Measurements from ENCODE around the gene LARGE1. TPM values are rescaled to one million over a fixed set of nuclear protein-coding genes. Genes with fewer than 3 reads are reported as not detected.
A peak's percentile ranks its signal among the peaks of the same experiment; 100 is the strongest.

The LARGE1 gene
- total and polyA plus RNA-seq, 2 of the 13 experiments (the other 11 are each of a cell fraction or from before 2014, with no cell fraction given), result 8.4 to 11.0 TPM

GRCh38 chr22:33324228-33324627 lies 596.0 kb downstream of the LARGE1 start:
- Histone ChIP-seq H3K4me3 (replicated peaks in 1 of 3; ENCODE audit: insufficient read depth in 1 of 3, low read depth in 2 of 3, low read length in 3 of 3) (no peak overlapping the region), H3K4me1 (ENCODE audit: insufficient read depth, low read length) (peaks cover 29% of the 10 kb centered on the region), H4K20me1 (ENCODE audit: insufficient read depth, low read length) (no peaks in the 10 kb centered on the region), H3K9ac (ENCODE audit: insufficient read depth, low read depth, low read length) (no peak overlapping the region), H3K36me3 (replicated peaks in 1 of 2; ENCODE audit: control insufficient read depth in 1 of 2, insufficient read depth in 2 of 2, low read length in 2 of 2) (peaks cover 0 to 1% of the 10 kb centered on the region in 2 experiments; a peak in 1 of 5 replicates), H3K9me3 (ENCODE audit: low read length) (no peaks in the 10 kb centered on the region), H3K27ac (ENCODE audit: extremely low read length, insufficient read depth, low read length) (peak overlapping the region; percentile 25), H3K27me3 (ENCODE audit: control insufficient read depth in 1 of 2, insufficient read depth in 2 of 2, low read length in 2 of 2) (no peaks in the 10 kb centered on the region), H3K79me2 (ENCODE audit: insufficient read depth, low read length) (no peaks in the 10 kb centered on the region), H2AFZ (ENCODE audit: low read length) (no peak overlapping the region), H3K4me2 (ENCODE audit: low read depth, low read length) (0 out of 2 replicates have a peak overlapping the region, but pooled peaks have one; percentile 10)
- no peak for DNase-seq (ENCODE audit: low spot score)
- ChIA-PET CTCF (ENCODE audit: low intra/inter-chr PET ratio, low total read pairs) (no interaction called here), POLR2A (no interaction called here)
- TF ChIP-seq ZNF773 (CRISPR knock-in tag; IDR thresholded peaks at IDR 0.05; ENCODE audit: borderline replicate concordance) (no peak), HNF4A (CRISPR knock-in tag; IDR thresholded peaks at IDR 0.05) (no peak), MAZ (IDR thresholded peaks at IDR 0.05; ENCODE audit: borderline replicate concordance, low read depth, low read length) (no peak), MAZ (CRISPR knock-in tag; IDR thresholded peaks at IDR 0.05; ENCODE audit: low read depth) (no peak)
- ATAC-seq, result peak; percentile 74
- intact Hi-C loops (cut with micrococcal nuclease; ENCODE audit: unreplicated experiment), result no loop called here
- no peak for FAIRE-seq
- 53% methylated on average over 2 of the region's 2 CpGs for WGBS (ENCODE audit: low lambda C conversion rate)
- no TSS peak for BruUV-seq (replicated peaks)
- in situ Hi-C loops (cut with HindIII; ENCODE audit: extremely low pct_ligation_motif_present, low pct_unique_long_range_greater_than_20kb), result no loop called here

- DNase-seq (ENCODE audit: low spot score), result no peak
- Histone ChIP-seq H3K9ac (ENCODE audit: insufficient read depth, low read depth, low read length) (no peak overlapping the region), H3K27ac (ENCODE audit: extremely low read length, insufficient read depth, low read length) (no peak overlapping the region), H3K79me2 (ENCODE audit: insufficient read depth, low read length) (no peaks in the 10 kb centered on the region), H3K36me3 (replicated peaks in 1 of 2; ENCODE audit: control insufficient read depth in 1 of 2, insufficient read depth in 2 of 2, low read length in 2 of 2) (peaks cover 0 to 1% of the 10 kb centered on the region in 2 experiments; a peak in 1 of 5 replicates), H3K9me3 (ENCODE audit: low read length) (no peaks in the 10 kb centered on the region), H3K4me3 (replicated peaks in 1 of 3; ENCODE audit: insufficient read depth in 1 of 3, low read depth in 2 of 3, low read length in 3 of 3) (no peak overlapping the region), H3K4me2 (ENCODE audit: low read depth, low read length) (no peak overlapping the region), H3K4me1 (ENCODE audit: insufficient read depth, low read length) (peaks cover 21% of the 10 kb centered on the region), H2AFZ (ENCODE audit: low read length) (no peak overlapping the region), H3K27me3 (ENCODE audit: control insufficient read depth in 1 of 2, insufficient read depth in 2 of 2, low read length in 2 of 2) (no peaks in the 10 kb centered on the region), H4K20me1 (ENCODE audit: insufficient read depth, low read length) (no peaks in the 10 kb centered on the region)
- no peak for ATAC-seq
- BruUV-seq (replicated peaks), result no TSS peak
- in situ Hi-C loops (cut with HindIII; ENCODE audit: extremely low pct_ligation_motif_present, low pct_unique_long_range_greater_than_20kb), result no loop called here
- POLR2A ChIA-PET, result interaction anchor here (1.6 kb wide), 1 partner anchor 14 kb away, joined by 4 read pairs; no protein-coding TSS in a partner anchor
- intact Hi-C loops (cut with micrococcal nuclease; ENCODE audit: unreplicated experiment), result no loop called here
- 65% methylated on average over 3 of the region's 3 CpGs for WGBS (ENCODE audit: low lambda C conversion rate)
- CTCF ChIA-PET (ENCODE audit: low intra/inter-chr PET ratio, low total read pairs), result no interaction called here
- FAIRE-seq, result no peak
- TF ChIP-seq, protein P1, sequence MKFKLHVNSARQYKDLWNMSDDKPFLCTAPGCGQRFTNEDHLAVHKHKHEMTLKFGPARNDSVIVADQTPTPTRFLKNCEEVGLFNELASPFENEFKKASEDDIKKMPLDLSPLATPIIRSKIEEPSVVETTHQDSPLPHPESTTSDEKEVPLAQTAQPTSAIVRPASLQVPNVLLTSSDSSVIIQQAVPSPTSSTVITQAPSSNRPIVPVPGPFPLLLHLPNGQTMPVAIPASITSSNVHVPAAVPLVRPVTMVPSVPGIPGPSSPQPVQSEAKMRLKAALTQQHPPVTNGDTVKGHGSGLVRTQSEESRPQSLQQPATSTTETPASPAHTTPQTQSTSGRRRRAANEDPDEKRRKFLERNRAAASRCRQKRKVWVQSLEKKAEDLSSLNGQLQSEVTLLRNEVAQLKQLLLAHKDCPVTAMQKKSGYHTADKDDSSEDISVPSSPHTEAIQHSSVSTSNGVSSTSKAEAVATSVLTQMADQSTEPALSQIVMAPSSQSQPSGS (CRISPR knock-in tag; IDR thresholded peaks at IDR 0.05), result no peak
- no peak for TF ChIP-seq ZNF234 (CRISPR knock-in tag; conservative IDR thresholded peaks at IDR 0.05)
- no peak for TF ChIP-seq JUNB (CRISPR knock-in tag; IDR thresholded peaks at IDR 0.05; ENCODE audit: borderline replicate concordance)
- no peak for TF ChIP-seq ZNF274 (CRISPR knock-in tag; IDR thresholded peaks at IDR 0.05)
- TF ChIP-seq CEBPB (IDR thresholded peaks at IDR 0.05; ENCODE audit: borderline replicate concordance, low read depth, low read length), result no peak
- TF ChIP-seq, protein P2, sequence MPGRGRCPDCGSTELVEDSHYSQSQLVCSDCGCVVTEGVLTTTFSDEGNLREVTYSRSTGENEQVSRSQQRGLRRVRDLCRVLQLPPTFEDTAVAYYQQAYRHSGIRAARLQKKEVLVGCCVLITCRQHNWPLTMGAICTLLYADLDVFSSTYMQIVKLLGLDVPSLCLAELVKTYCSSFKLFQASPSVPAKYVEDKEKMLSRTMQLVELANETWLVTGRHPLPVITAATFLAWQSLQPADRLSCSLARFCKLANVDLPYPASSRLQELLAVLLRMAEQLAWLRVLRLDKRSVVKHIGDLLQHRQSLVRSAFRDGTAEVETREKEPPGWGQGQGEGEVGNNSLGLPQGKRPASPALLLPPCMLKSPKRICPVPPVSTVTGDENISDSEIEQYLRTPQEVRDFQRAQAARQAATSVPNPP (CRISPR knock-in tag; IDR thresholded peaks at IDR 0.05), result no peak
- no peak for TF ChIP-seq ZFX (CRISPR knock-in tag; IDR thresholded peaks at IDR 0.05; ENCODE audit: low read depth)
- no peak for TF ChIP-seq ATF4 (CRISPR knock-in tag; IDR thresholded peaks at IDR 0.05)
- no peak for TF ChIP-seq ZNF674 (CRISPR knock-in tag; IDR thresholded peaks at IDR 0.05; ENCODE audit: low read depth)
- TF ChIP-seq ZNF746 (CRISPR knock-in tag; IDR thresholded peaks at IDR 0.05), result no peak
Observed at GRCh38 chr22:33321466-33321865, 598.8 kb downstream of the LARGE1 start.
